ENCODE measurements around the gene TANGO6.
"Not testable (repeated sequence)": the region's sequence is repeated elsewhere in the genome, so short reads cannot be mapped to it uniquely, and the experiment has no call there.

TANGO6 gene

GRCh38 chr16:68978303-68978954 is 135.1 kb downstream of the TANGO6 start:
- DNase-seq = no peak

- DNase-seq = no peak
Observed at GRCh38 chr16:68980695-68981315, 137.5 kb downstream of the TANGO6 start.

- no peak for DNase-seq
Observed at GRCh38 chr16:68981971-68982370, 138.6 kb downstream of the TANGO6 start.

GRCh38 chr16:68984467-68984866 is 141.1 kb downstream of the TANGO6 start:
- DNase-seq = no peak

- DNase-seq = no peak
Observed at GRCh38 chr16:68985268-68985667, 141.9 kb downstream of the TANGO6 start.

- no peak for DNase-seq
Observed at GRCh38 chr16:68985855-68986254, 142.5 kb downstream of the TANGO6 start.

- no peak for DNase-seq
Observed at GRCh38 chr16:68987734-68988457, 144.6 kb downstream of the TANGO6 start.

GRCh38 chr16:68990172-68990845 is 147.0 kb downstream of the TANGO6 start:
- not testable (repeated sequence) for DNase-seq

- no peak for DNase-seq
Observed at GRCh38 chr16:68991075-68991474, 147.7 kb downstream of the TANGO6 start.

GRCh38 chr16:68992521-68992920 is 149.2 kb downstream of the TANGO6 start:
- DNase-seq = no peak

GRCh38 chr16:68993456-68993855 is 150.1 kb downstream of the TANGO6 start:
- no peak for DNase-seq

- no peak for DNase-seq
Observed at GRCh38 chr16:68993885-68994284, 150.6 kb downstream of the TANGO6 start.

- DNase-seq = no peak
Observed at GRCh38 chr16:68994324-68994723, 151.0 kb downstream of the TANGO6 start.

- DNase-seq = no peak
Observed at GRCh38 chr16:68995011-68995504, 151.7 kb downstream of the TANGO6 start.

GRCh38 chr16:68997564-68997963 is 154.2 kb downstream of the TANGO6 start:
- no peak for DNase-seq

GRCh38 chr16:68999114-68999513 is 155.8 kb downstream of the TANGO6 start:
- no peak for DNase-seq

GRCh38 chr16:69003500-69003899 is 160.2 kb downstream of the TANGO6 start:
- DNase-seq = no peak

GRCh38 chr16:69005641-69006355 is 162.5 kb downstream of the TANGO6 start:
- no peak for DNase-seq

GRCh38 chr16:69012906-69013305 is 169.6 kb downstream of the TANGO6 start:
- no peak for DNase-seq

GRCh38 chr16:69013991-69014390 is 170.7 kb downstream of the TANGO6 start:
- no peak for DNase-seq

GRCh38 chr16:69014811-69015210 is 171.5 kb downstream of the TANGO6 start:
- no peak for DNase-seq

- DNase-seq = no peak
Observed at GRCh38 chr16:69017036-69017783, 173.9 kb downstream of the TANGO6 start.
